Measurements from ENCODE around the gene POU2F1. TPM values are rescaled to one million over a fixed set of nuclear protein-coding genes. Genes with fewer than 3 reads are reported as not detected.

POU2F1 gene
- polyA plus RNA-seq, 2 of the 4 experiments (the other 2 are of a cell fraction) = 2.9 to 9.4 TPM

- WGBS (ENCODE audit: missing lambda C conversion rate) = 81% methylated on average over 9 of the region's 9 CpGs
- TF ChIP-seq KDM1A (IDR thresholded peaks at IDR 0.05; ENCODE audit: low read depth) = no peak
- TF ChIP-seq ELK1 (IDR thresholded peaks at IDR 0.05; ENCODE audit: low read depth, low read length) = no peak
- no peak for TF ChIP-seq POLR2A (IDR thresholded peaks at IDR 0.05; ENCODE audit: low read length)
- TF ChIP-seq RARB (CRISPR knock-in tag; IDR thresholded peaks at IDR 0.05) = no peak
- no peak for TF ChIP-seq FOSB (CRISPR knock-in tag; IDR thresholded peaks at IDR 0.05)
- TF ChIP-seq EP300 (IDR thresholded peaks at IDR 0.05) = no peak
- TF ChIP-seq EHMT2 (IDR thresholded peaks at IDR 0.05; ENCODE audit: low read depth) = no peak
- no peak for TF ChIP-seq FOSL2 (IDR thresholded peaks at IDR 0.05)
- TF ChIP-seq FOSL2 (CRISPR knock-in tag; IDR thresholded peaks at IDR 0.05) = no peak
- no peak for TF ChIP-seq HEYL (CRISPR knock-in tag; IDR thresholded peaks at IDR 0.05)
- no peak for TF ChIP-seq ESRRA (IDR thresholded peaks at IDR 0.05; ENCODE audit: borderline replicate concordance, low read length)
- no peak for TF ChIP-seq PBX3 (IDR thresholded peaks at IDR 0.05)
- TF ChIP-seq TFCP2L1 (CRISPR knock-in tag; IDR thresholded peaks at IDR 0.05) = no peak
- no peak for TF ChIP-seq CBX8 (IDR thresholded peaks at IDR 0.05)
- ATAC-seq = peak in 1 of 2 experiments; percentile 55; a peak in 3 of 6 replicates
Observed at GRCh38 chr1:167467752-167468151, 247.1 kb downstream of the POU2F1 start.

GRCh38 chr1:167469280-167469965 lies 248.7 kb downstream of the POU2F1 start:
- H3K27ac ChIP-seq = no peak overlapping the region
- FAIRE-seq = no peak
- no peak for DNase-seq (ENCODE audit: low read depth in 1 of 2, low spot score in 1 of 2)
- no peaks in the 10 kb centered on the region for H3K9me3 ChIP-seq
- ChIA-PET POLR2A (no interaction called here), CTCF (interaction anchor here (0.8 to 0.9 kb wide), 2 partner anchors 68 to 72 kb away, joined by 3 read pairs; no protein-coding TSS in a partner anchor)
- no peak overlapping the region for H3K4me3 ChIP-seq
- 66% methylated on average over 7 of the region's 7 CpGs for WGBS (ENCODE audit: missing lambda C conversion rate)
- no peak for ATAC-seq
- no peak overlapping the region for H3K4me2 ChIP-seq
- no peak for TF ChIP-seq TFCP2L1 (CRISPR knock-in tag; IDR thresholded peaks at IDR 0.05)
- peaks cover 9% of the 10 kb centered on the region for H3K4me1 ChIP-seq

More at GRCh38 chr1:167467752-167468151, 247.1 kb downstream of the POU2F1 start:
- Histone ChIP-seq H3K27ac (0 out of 6 replicates have a peak overlapping the region, but pooled peaks of 1 of the 2 experiments have one; percentile 2), H3K4me2 (peak overlapping the region; percentile 53), H3K4me1 (peaks cover 9% of the 10 kb centered on the region), H3K9me3 (no peaks in the 10 kb centered on the region), H3K4me3 (no peak overlapping the region)
- no peak for FAIRE-seq
- DNase-seq (ENCODE audit: low read depth in 1 of 2, low spot score in 1 of 2) = no peak
- ChIA-PET CTCF (interaction anchor here (0.7 to 1.9 kb wide), 4 partner anchors 24 to 407 kb away, joined by 3 to 9 read pairs (median 3); no protein-coding TSS in a partner anchor), POLR2A (no interaction called here)

- DNase-seq (ENCODE audit: low read depth in 1 of 2, low spot score in 1 of 2) = no peak
- TF ChIP-seq E2F6 (IDR thresholded peaks at IDR 0.05; ENCODE audit: borderline replicate concordance, low read depth) (no peak), HOXA7 (CRISPR knock-in tag; IDR thresholded peaks at IDR 0.05) (no peak), ZNF302 (CRISPR knock-in tag; IDR thresholded peaks at IDR 0.05) (no peak), REST (IDR thresholded peaks at IDR 0.05) (no peak)
- H3K4me3 ChIP-seq = no peak overlapping the region
- CTCF ChIA-PET = interaction anchor here (1.1 kb wide), 1 partner anchor 30 kb away, joined by 3 read pairs; no protein-coding TSS in a partner anchor
- ATAC-seq = no peak
- FAIRE-seq = no peak
- peaks cover 9% of the 10 kb centered on the region for H3K4me1 ChIP-seq
- H3K4me2 ChIP-seq = no peak overlapping the region
- POLR2A ChIA-PET = interaction anchor here (1.9 kb wide), 1 partner anchor 16 kb away, joined by 6 read pairs; no protein-coding TSS in a partner anchor
- no peaks in the 10 kb centered on the region for H3K9me3 ChIP-seq
- no peak overlapping the region for H3K27ac ChIP-seq
- 69% methylated on average over 5 of the region's 5 CpGs for WGBS (ENCODE audit: missing lambda C conversion rate)
Observed at GRCh38 chr1:167471568-167471967, 250.9 kb downstream of the POU2F1 start.

All from A549 (cell line).